ENCODE measurements around the gene CYP51A1. TPM values are rescaled to one million over a fixed set of nuclear protein-coding genes. Genes with fewer than 3 reads are reported as not detected.
"Not testable (repeated sequence)": the region's sequence is repeated elsewhere in the genome, so short reads cannot be mapped to it uniquely, and the experiment has no call there.

Gene CYP51A1
- total RNA-seq, 1 donor from 2014 or later, result 129 TPM

- peaks cover 88% of the 10 kb centered on the region for H3K36me3 ChIP-seq
These were observed 42.1 kb downstream of the CYP51A1 start for GRCh38 chr7:92092210-92092609.

GRCh38 chr7:92088266-92088665 is 46.0 kb downstream of the CYP51A1 start:
- no peak overlapping the region for H3K27ac ChIP-seq
- TF ChIP-seq CTCF (IDR thresholded peaks at IDR 0.05), result no peak
- intact Hi-C loops (cut with DNase I), result no loop called here
- ATAC-seq (no peak), DNase-seq (no peak)
- H3K36me3 ChIP-seq, result peaks cover 91% of the 10 kb centered on the region
- no peaks in the 10 kb centered on the region for H3K27me3 ChIP-seq (ENCODE audit: low read depth)
- H3K9me3 ChIP-seq, result no peaks in the 10 kb centered on the region
- H3K4me3 ChIP-seq, result no peak overlapping the region
- no peaks in the 10 kb centered on the region for H3K4me1 ChIP-seq

More at GRCh38 chr7:92092210-92092609, 42.1 kb downstream of the CYP51A1 start:
- Histone ChIP-seq H3K4me1 (no peaks in the 10 kb centered on the region), H3K9me3 (no peaks in the 10 kb centered on the region), H3K27me3 (ENCODE audit: low read depth) (no peaks in the 10 kb centered on the region), H3K4me3 (no peak overlapping the region), H3K27ac (no peak overlapping the region)
- TF ChIP-seq CTCF (IDR thresholded peaks at IDR 0.05), result no peak
- DNase-seq, result no peak
- intact Hi-C loops (cut with DNase I), result no loop called here
- ATAC-seq, result no peak

- H3K4me1 ChIP-seq; DNase-seq; ATAC-seq; H3K9me3 ChIP-seq; H3K27me3 ChIP-seq (ENCODE audit: low read depth); intact Hi-C loops (cut with DNase I); H3K27ac ChIP-seq; H3K4me3 ChIP-seq: not testable (repeated sequence)
- peaks cover 93% of the 10 kb centered on the region for H3K36me3 ChIP-seq
These were observed 50.4 kb downstream of the CYP51A1 start for GRCh38 chr7:92083922-92084321.

GRCh38 chr7:92076509-92076908 is 57.8 kb downstream of the CYP51A1 start:
- no peaks in the 10 kb centered on the region for H3K9me3 ChIP-seq
- no peak for TF ChIP-seq CTCF (IDR thresholded peaks at IDR 0.05)
- peaks cover 58% of the 10 kb centered on the region for H3K36me3 ChIP-seq
- peak; percentile 71 to 93 for ATAC-seq
- no peaks in the 10 kb centered on the region for H3K4me1 ChIP-seq
- intact Hi-C loops (cut with DNase I), result no loop called here
- H3K27ac ChIP-seq, result peak overlapping the region; percentile 9
- H3K4me3 ChIP-seq, result no peak overlapping the region
- no peak for DNase-seq
- H3K27me3 ChIP-seq (ENCODE audit: low read depth), result no peaks in the 10 kb centered on the region

- no peaks in the 10 kb centered on the region for H3K4me1 ChIP-seq
- H3K27me3 ChIP-seq (ENCODE audit: low read depth), result no peaks in the 10 kb centered on the region
- peak in 1 of 2 donors; percentile 69 for ATAC-seq
- H3K27ac ChIP-seq, result no peak overlapping the region
- TF ChIP-seq CTCF (IDR thresholded peaks at IDR 0.05), result no peak
- no peak overlapping the region for H3K4me3 ChIP-seq
- intact Hi-C loops (cut with DNase I), result no loop called here
- peaks cover 61% of the 10 kb centered on the region for H3K36me3 ChIP-seq
- H3K9me3 ChIP-seq, result no peaks in the 10 kb centered on the region
- no peak for DNase-seq
These were observed 58.7 kb downstream of the CYP51A1 start for GRCh38 chr7:92075455-92076158.

GRCh38 chr7:92072708-92073107 is 61.6 kb downstream of the CYP51A1 start:
- Histone ChIP-seq H3K27me3 (ENCODE audit: low read depth) (no peaks in the 10 kb centered on the region), H3K36me3 (peaks cover 51% of the 10 kb centered on the region), H3K4me1 (no peaks in the 10 kb centered on the region), H3K9me3 (no peaks in the 10 kb centered on the region), H3K27ac (no peak overlapping the region), H3K4me3 (no peak overlapping the region)
- no peak for DNase-seq
- intact Hi-C loops (cut with DNase I), result no loop called here
- ATAC-seq, result no peak
- no peak for TF ChIP-seq CTCF (IDR thresholded peaks at IDR 0.05)

Measured in lower lobe of right lung (tissue), 2 donors.